GM12873 (cell line): ENCODE data around the gene FBXL7.

Source experiments
- TF ChIP-seq, protein P1 (sequence below): IDR thresholded peaks from 2 replicates; pipeline ENCODE4 v1.5.1; 2012; ENCODE audit warnings: low read depth, mild to moderate bottlenecking, moderate library complexity, low read length, control low read depth; ENCODE audit not compliant: insufficient read depth; ENCODE audit errors: missing control alignments

FBXL7 gene

DNA sequence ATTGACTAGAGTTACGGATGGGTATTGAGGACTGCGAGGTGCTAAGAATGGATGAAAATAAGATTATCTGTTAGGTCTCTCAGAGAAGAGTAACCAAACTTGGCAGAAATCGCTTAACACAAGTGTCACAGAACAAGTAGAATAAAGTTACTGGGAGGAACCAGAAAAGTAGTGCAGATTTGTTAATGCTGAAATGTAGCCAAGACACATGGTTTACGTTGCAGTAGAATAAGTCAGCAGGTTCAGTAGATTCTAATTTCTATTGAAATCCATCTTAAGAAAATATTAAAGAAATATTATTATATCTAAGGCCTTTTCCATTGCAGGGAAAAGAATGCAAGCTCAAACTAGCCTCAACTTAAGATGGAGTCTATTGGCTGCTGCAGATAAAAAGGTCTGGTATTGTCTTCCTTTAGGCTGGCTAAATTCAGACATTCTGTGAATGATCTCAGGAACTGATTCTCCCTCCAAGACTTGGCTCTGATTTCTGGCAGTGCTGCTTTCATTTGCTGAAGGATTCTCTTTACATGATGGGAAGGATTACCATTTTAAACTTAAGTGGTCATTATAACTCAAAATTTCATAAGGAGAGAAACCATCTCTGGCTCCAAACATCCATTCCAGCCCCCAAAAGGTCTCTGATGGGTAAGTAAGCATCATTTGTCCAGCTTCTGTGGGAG lies 364.7 kb downstream of the FBXL7 start:
- TF ChIP-seq, protein P1, sequence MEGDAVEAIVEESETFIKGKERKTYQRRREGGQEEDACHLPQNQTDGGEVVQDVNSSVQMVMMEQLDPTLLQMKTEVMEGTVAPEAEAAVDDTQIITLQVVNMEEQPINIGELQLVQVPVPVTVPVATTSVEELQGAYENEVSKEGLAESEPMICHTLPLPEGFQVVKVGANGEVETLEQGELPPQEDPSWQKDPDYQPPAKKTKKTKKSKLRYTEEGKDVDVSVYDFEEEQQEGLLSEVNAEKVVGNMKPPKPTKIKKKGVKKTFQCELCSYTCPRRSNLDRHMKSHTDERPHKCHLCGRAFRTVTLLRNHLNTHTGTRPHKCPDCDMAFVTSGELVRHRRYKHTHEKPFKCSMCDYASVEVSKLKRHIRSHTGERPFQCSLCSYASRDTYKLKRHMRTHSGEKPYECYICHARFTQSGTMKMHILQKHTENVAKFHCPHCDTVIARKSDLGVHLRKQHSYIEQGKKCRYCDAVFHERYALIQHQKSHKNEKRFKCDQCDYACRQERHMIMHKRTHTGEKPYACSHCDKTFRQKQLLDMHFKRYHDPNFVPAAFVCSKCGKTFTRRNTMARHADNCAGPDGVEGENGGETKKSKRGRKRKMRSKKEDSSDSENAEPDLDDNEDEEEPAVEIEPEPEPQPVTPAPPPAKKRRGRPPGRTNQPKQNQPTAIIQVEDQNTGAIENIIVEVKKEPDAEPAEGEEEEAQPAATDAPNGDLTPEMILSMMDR, result no peak

DNA sequence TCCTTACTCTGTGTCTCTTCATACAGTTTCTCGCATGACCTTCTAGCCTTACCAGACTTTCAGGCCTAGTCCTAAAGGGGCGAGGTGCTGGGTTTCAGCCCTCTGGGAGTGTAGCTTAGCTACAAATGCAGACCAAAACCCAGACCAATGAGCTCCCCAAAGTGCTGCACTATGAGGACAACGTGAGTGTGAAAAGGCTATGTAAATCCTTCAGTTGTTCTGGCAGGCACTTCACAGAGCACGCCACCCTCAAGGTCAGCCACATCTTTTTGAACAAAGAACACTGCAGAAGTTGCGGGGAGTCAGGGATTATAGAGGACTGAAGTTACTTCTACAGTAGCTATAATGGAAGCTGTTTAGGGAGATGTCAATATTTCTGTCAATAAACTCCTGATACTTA lies 377.9 kb downstream of the FBXL7 start:
- TF ChIP-seq, protein P1, result no peak

DNA sequence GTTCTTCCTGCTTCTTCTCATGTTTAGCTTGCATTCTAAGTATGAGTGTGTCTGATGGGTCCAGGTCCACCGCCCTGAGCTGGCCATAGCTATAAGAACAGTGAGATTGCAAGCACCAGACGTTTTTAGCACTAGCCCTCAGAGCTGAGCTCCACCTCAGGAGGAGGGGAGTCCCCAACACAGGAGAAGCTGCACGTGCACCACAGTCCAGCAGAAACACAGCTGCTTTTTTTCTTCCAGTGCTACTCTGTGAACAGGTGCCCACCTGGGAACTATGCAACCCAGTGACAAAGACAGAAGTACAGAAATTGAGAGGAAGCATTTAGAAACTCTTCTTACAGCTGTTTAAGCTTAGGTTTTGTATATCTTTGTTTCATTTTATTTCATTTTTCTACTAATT lies 380.2 kb downstream of the FBXL7 start:
- TF ChIP-seq, protein P1, result no peak

DNA sequence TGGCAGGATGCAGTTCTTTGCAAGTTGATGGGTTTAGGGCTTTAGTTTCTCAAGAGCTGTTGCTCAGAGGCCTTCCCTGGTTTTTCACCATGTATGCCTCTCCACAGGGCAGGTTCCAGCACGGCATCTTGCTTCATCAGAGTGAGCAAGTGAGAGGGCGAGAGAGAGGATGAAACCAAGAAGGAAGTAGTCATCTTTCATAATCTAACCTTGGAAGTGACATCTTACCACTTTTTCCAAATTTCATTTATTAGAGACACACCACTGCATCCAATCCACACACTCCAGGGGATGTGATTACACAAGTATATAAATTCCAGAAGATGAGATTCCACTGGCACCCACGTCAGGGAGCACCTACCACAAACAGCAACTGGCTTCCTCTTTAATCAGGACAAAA lies 385.2 kb downstream of the FBXL7 start:
- TF ChIP-seq, protein P1, result no peak

DNA sequence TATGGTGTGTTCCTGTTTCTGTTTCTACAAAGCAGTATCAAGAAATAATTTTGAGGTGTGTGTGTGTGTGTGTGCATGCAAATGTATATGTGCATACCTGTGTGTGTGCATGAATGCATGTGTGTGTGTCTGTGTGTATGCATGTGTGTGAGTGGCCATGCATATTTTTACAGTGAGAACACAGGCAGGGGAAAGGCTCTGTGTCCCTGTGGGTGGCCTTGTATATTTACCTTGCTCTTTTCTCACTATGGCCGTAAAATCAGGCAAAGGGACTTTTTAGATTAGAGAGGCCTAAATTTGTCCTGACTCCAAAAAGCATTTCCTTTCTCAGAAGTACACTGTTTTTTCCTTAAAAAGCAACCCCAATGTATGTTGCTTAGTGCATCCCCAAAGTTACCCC lies 386.2 kb downstream of the FBXL7 start:
- TF ChIP-seq, protein P1, result no peak

DNA sequence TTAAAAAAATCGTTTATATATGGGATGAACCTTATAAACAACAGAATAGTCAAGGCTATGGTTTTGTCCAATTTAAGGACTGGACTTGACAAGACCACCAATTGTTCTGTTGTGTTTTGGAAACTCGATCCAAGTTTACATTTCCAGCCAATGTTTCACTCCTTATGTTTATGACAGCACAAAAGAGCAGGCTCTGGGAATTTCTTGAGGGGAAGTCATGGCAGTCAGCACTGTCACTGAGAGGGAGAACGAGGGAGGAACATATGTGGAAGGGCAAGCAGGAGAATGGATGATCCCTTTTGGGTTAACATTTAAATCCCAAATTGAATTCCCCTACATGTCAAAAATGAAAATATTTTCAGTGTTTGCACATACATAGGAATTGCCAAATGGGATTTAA lies 387.1 kb downstream of the FBXL7 start:
- TF ChIP-seq, protein P1, result no peak

DNA sequence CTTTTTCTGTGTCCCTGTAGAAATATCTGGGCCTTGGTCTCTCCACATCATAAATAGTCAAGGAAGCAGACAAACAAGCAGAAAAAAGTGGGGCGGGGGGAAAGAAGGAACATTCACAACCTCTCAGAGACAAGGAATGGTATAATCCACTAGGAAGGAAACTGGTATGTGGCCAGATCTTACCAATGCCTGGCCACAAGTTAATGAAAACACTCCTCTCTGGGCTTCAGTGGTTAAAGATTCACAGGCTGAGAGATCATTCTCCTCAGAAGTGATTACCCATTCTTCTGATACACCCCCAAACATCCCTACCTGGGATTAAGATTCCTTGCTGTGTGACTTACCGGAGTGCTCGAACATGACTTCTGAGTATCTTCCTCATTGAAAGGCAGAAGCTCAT lies 389.0 kb downstream of the FBXL7 start:
- TF ChIP-seq, protein P1, result no peak
